HG03342 (cell line): ENCODE measurements around the gene SARM1.

Source experiments
- ATAC-seq: cut with Tn5 transposase; IDR thresholded peaks from one replicate; pipeline ENCODE4 v1.9.1; 2021; ENCODE audit warnings: mild to moderate bottlenecking, moderate library complexity; ENCODE audit not compliant: unreplicated experiment

The SARM1 gene

GRCh38 chr17:28367641-28368305, 3.7 kb upstream of the SARM1 start:
- ATAC-seq, result no peak

- ATAC-seq, result no peak
These were observed 3.1 kb upstream of the SARM1 start for GRCh38 chr17:28368306-28368831.

GRCh38 chr17:28368915-28369683, 2.4 kb upstream of the SARM1 start:
- no peak for ATAC-seq

GRCh38 chr17:28369684-28370034, 1.8 kb upstream of the SARM1 start:
- no peak for ATAC-seq

GRCh38 chr17:28370035-28370743, 1.3 kb upstream of the SARM1 start, which contains the start of gene VTN:
Gene VTN, minus strand, starts transcription at chr17:28370307. Its CDS starts 104 bp downstream, at chr17:28370203.
- no peak for ATAC-seq

- no peak for ATAC-seq
These were observed 770 bp upstream of the SARM1 start for GRCh38 chr17:28370744-28371103.

GRCh38 chr17:28372203-28372944, 880 bp downstream of the SARM1 start:
- peak; percentile 19 for ATAC-seq

- no peak for ATAC-seq
These were observed 1.4 kb downstream of the SARM1 start for GRCh38 chr17:28372945-28373274.

- no peak for ATAC-seq
These were observed 8.6 kb downstream of the SARM1 start for GRCh38 chr17:28379814-28380801.

- no peak for ATAC-seq
These were observed 9.8 kb downstream of the SARM1 start for GRCh38 chr17:28381141-28381825.

- ATAC-seq, result no peak
These were observed 13.0 kb downstream of the SARM1 start for GRCh38 chr17:28384281-28385036.

GRCh38 chr17:28385037-28385400, 13.5 kb downstream of the SARM1 start:
- ATAC-seq, result no peak

GRCh38 chr17:28385406-28385805, 13.9 kb downstream of the SARM1 start:
- ATAC-seq, result no peak

- no peak for ATAC-seq
These were observed 14.9 kb downstream of the SARM1 start for GRCh38 chr17:28386391-28386790.

GRCh38 chr17:28388106-28388505, 16.6 kb downstream of the SARM1 start:
- ATAC-seq, result no peak

- ATAC-seq, result no peak
These were observed 18.6 kb downstream of the SARM1 start for GRCh38 chr17:28390141-28390540.

GRCh38 chr17:28390563-28390962, 19.1 kb downstream of the SARM1 start:
- no peak for ATAC-seq

- no peak for ATAC-seq
These were observed 19.5 kb downstream of the SARM1 start for GRCh38 chr17:28390984-28391383.

GRCh38 chr17:28391401-28391800, 19.9 kb downstream of the SARM1 start:
- ATAC-seq, result no peak
